K562 (cell line): Measurements from ENCODE around the gene KATNAL1. TPM values are rescaled to one million over a fixed set of nuclear protein-coding genes. Genes with fewer than 3 reads are reported as not detected.

Experiments used
- ATAC-seq: fragments of 200-7000 bp; cut with Tn5 transposase; 3 replicates; pipeline ENCODE4 v1.9.1; 2020; ENCODE audit warnings: moderate library complexity
- BruUV-seq: library from RNA; stranded (reverse); fragments of 400-500 nt; replicated peaks from 2 replicates; lab custom pipeline; 2021; lab: Mats Ljungman, UMichigan
- CTCF ChIA-PET: fragments of 300-600 bp; formaldehyde crosslinking; extraction: SDS; loops from one replicate; lab custom pipeline; 2021; ENCODE audit warnings: low intra/inter-chr PET ratio; lab: Yijun Ruan, JAX
- POLR2A ChIA-PET: fragments of 300-600, 350-650 bp; sonication (Branson Sonifier 250); formaldehyde crosslinking; extraction: SDS; loops from one replicate; lab custom pipeline; 2021; ENCODE audit warnings: antibody characterized with exemption, inconsistent platforms; lab: Yijun Ruan, JAX
- DNase-seq, 4 experiments: peaks; one replicate each; pipeline versions ENCODE4 v3.0.0 to v3.0.0-alpha.2; 2011 to 2018; ENCODE audit warnings: low spot score in 3 of 4, mixed read lengths in 3 of 4; ENCODE audit errors: extremely low read depth in 1 of 4
- FAIRE-seq: peaks from 2 replicates; lab custom pipeline; 2011; peaks lifted over from hg19 to GRCh38; lab: Jason Lieb, UNC
- H2AFZ ChIP-seq: 2 replicates; pipeline ENCODE4 v1.6.0; 2011; ENCODE audit warnings: low read depth, low read length, control low read depth, inconsistent platforms
- H3K27ac ChIP-seq: fragments of 200-600 bp; 3 replicates; pipeline ENCODE4 v1.8.0; 2011; ENCODE audit warnings: low read depth, mild to moderate bottlenecking, control low read depth, inconsistent platforms, low read length, moderate library complexity, mixed read lengths; ENCODE audit errors: extremely low read depth
- H3K27me3 ChIP-seq, 2 experiments: fragments of 300-600 bp in 1 of 2; 2 replicates in 1 of 2; 3 replicates in 1 of 2; pipeline versions ENCODE4 v1.6.0 to v1.8.0; 2011; ENCODE audit warnings: inconsistent platforms in 2 of 2, low read length in 2 of 2, mild to moderate bottlenecking in 1 of 2, mixed read lengths in 1 of 2, moderate library complexity in 1 of 2; ENCODE audit not compliant: control insufficient read depth in 2 of 2, insufficient read depth in 2 of 2
- H3K36me3 ChIP-seq: fragments of 300-600 bp; 3 replicates; pipeline ENCODE4 v1.8.0; 2011; ENCODE audit warnings: mild to moderate bottlenecking, low read length, inconsistent platforms; ENCODE audit not compliant: control insufficient read depth, insufficient read depth
- H3K4me1 ChIP-seq, 2 experiments: fragments of 200-600 bp in 1 of 2; replicated peaks in 1 of 2; 2 replicates in 1 of 2; 3 replicates in 1 of 2; pipeline versions ENCODE4 v1.5.1 to v1.8.0; 2011; ENCODE audit warnings: inconsistent platforms in 2 of 2, low read length in 2 of 2, mild to moderate bottlenecking in 1 of 2, mixed read lengths in 1 of 2, moderate library complexity in 1 of 2; ENCODE audit not compliant: control insufficient read depth in 2 of 2, insufficient read depth in 2 of 2
- H3K4me2 ChIP-seq: 2 replicates; pipeline ENCODE4 v1.6.1; 2011; ENCODE audit warnings: low read length, control low read depth, inconsistent platforms, mixed read lengths; ENCODE audit not compliant: insufficient read depth
- H3K4me3 ChIP-seq: fragments of 200-600 bp; sonication (generic), shearing (Covaris generic); 2 replicates; pipeline ENCODE4 v1.5.1; 2016; ENCODE audit warnings: control low read depth, inconsistent platforms
- H3K79me2 ChIP-seq: fragments of 200-600 bp; 3 replicates; pipeline ENCODE4 v1.8.0; 2011; ENCODE audit warnings: low read length, inconsistent platforms; ENCODE audit not compliant: control insufficient read depth, insufficient read depth
- H3K9ac ChIP-seq, 2 experiments: 2 replicates each; pipeline versions ENCODE4 v1.6.0 to v1.6.1; 2011; ENCODE audit warnings: low read depth in 2 of 2, low read length in 2 of 2, control low read depth in 1 of 2, inconsistent platforms in 1 of 2, mild to moderate bottlenecking in 1 of 2, mixed read lengths in 1 of 2; ENCODE audit not compliant: insufficient read depth in 1 of 2
- H3K9me1 ChIP-seq: one replicate; pipeline ENCODE4 v1.6.0; 2011; ENCODE audit warnings: inconsistent platforms, mild to moderate bottlenecking, low read length, moderate library complexity; ENCODE audit not compliant: control insufficient read depth, insufficient read depth
- H3K9me3 ChIP-seq: replicated peaks from 2 replicates; pipeline ENCODE4 v1.5.1; 2011; ENCODE audit warnings: low read depth, low read length, inconsistent platforms; ENCODE audit not compliant: control insufficient read depth, insufficient read depth
- H4K20me1 ChIP-seq: replicated peaks from 2 replicates; pipeline ENCODE4 v1.6.1; 2011; ENCODE audit warnings: low read length, inconsistent platforms, mixed read lengths; ENCODE audit not compliant: control insufficient read depth, insufficient read depth
- COPS2 ChIP-seq: fragments of 450-650 bp; conservative IDR thresholded peaks from 2 replicates; pipeline ENCODE4 v1.6.1; 2016; ENCODE audit warnings: mild to moderate bottlenecking, moderate library complexity
- DACH1 ChIP-seq: fragments of 450-650 bp; IDR thresholded peaks from 2 replicates; pipeline ENCODE4 v1.6.1; 2018; ENCODE audit not compliant: partially characterized antibody
- ERF ChIP-seq: fragments of 450-650 bp; formaldehyde crosslinking; IDR thresholded peaks from 2 replicates; pipeline ENCODE4 v1.4.0; 2020; ENCODE audit warnings: mild to moderate bottlenecking, mixed read lengths
- NBN ChIP-seq: fragments of 450-650 bp; IDR thresholded peaks from 2 replicates; pipeline ENCODE4 v1.6.1; 2016; ENCODE audit warnings: low read depth, mild to moderate bottlenecking
- PTBP1 ChIP-seq: fragments of 200-400 bp; formaldehyde crosslinking; IDR thresholded peaks from 2 replicates; pipeline ENCODE4 v1.6.1; 2017; ENCODE audit warnings: low read depth, low read length
- SMAD2 ChIP-seq: fragments of 150-350 bp; IDR thresholded peaks from 2 replicates; pipeline ENCODE4 v1.6.1; 2014; ENCODE audit warnings: low read depth, mild to moderate bottlenecking, low read length
- SMAD4 ChIP-seq: fragments of 250-450 bp; sonication (Bioruptor Pico); conservative IDR thresholded peaks from 2 replicates; pipeline ENCODE4 v1.8.0; 2021; ENCODE audit warnings: inconsistent platforms, mild to moderate bottlenecking, moderate library complexity
- SRSF1 ChIP-seq: fragments of 200-400 bp; formaldehyde crosslinking; IDR thresholded peaks from 2 replicates; pipeline ENCODE4 v1.6.1; 2017; ENCODE audit warnings: mild to moderate bottlenecking, low read depth, low read length, moderate library complexity
- THRB ChIP-seq: fragments of 450-650 bp; formaldehyde crosslinking; conservative IDR thresholded peaks from 2 replicates; pipeline ENCODE4 v1.4.0; 2022; ENCODE audit warnings: mild to moderate bottlenecking, missing genetic modification characterization
- YY1 ChIP-seq, 3 experiments: IDR thresholded peaks; 2 replicates each; pipeline ENCODE4 v1.6.1; 2011; ENCODE audit warnings: low read length in 2 of 3, mild to moderate bottlenecking in 2 of 3, moderate library complexity in 2 of 3, borderline replicate concordance in 1 of 3, control low read depth in 1 of 3, low read depth in 1 of 3; ENCODE audit not compliant: insufficient read depth in 3 of 3, insufficient replicate concordance in 2 of 3, control insufficient read depth in 1 of 3, insufficient read length in 1 of 3; ENCODE audit errors: extremely low read depth in 1 of 3
- ZC3H8 ChIP-seq: fragments of 450-650 bp; IDR thresholded peaks from 2 replicates; pipeline ENCODE4 v1.6.1; 2017
- ZKSCAN3 ChIP-seq: fragments of 250-450 bp; sonication (Bioruptor Pico); IDR thresholded peaks from 2 replicates; pipeline ENCODE4 v1.4.0; 2020
- ZNF324 ChIP-seq: fragments of 250-450 bp; sonication (Bioruptor Pico); IDR thresholded peaks from 2 replicates; pipeline ENCODE4 v1.4.0; 2020; ENCODE audit warnings: mild to moderate bottlenecking
- WGBS: fragments of 100-300 bp; shearing (Covaris generic); methylation state at CpG from one replicate; pipeline ENCODE4 v1.1.6; 2016; ENCODE audit warnings: low coverage, mixed read lengths; ENCODE audit not compliant: insufficient coverage; ENCODE audit errors: missing lambda C conversion rate; 5-methylcytosine and 5-hydroxymethylcytosine counted together
- in situ Hi-C: fragments of 300-500 bp; cut with MboI; formaldehyde crosslinking; loops from 4 replicates; pipeline ENCODE4 v1.15.0; 2018; ENCODE audit warnings: inconsistent platforms, mixed read lengths
- intact Hi-C: fragments of 100-400 bp; cut with micrococcal nuclease; formaldehyde crosslinking; loops from 2 replicates; pipeline ENCODE4 v1.14.2; 2022
- polyA plus RNA-seq, 8 experiments: library from polyadenylated mRNA; depleted of rRNA in 4 of 8; stranded (reverse) in 5 of 8; unstranded in 3 of 8; fragments of >200 nt; fragmentation: Nextera tagmentation in 2 of 8; fragmentation: Illumina TruSeq in 1 of 8; extraction: Ambion mirVana in 2 of 8; extraction: Trizol in 1 of 8; gene quantifications; 2 replicates each; pipeline versions ENCODE4 v1.2.1 to v1.2.3, GENCODE V29; 2011 to 2014; ENCODE audit warnings: inconsistent platforms in 1 of 8, missing spikeins in 1 of 8
- total RNA-seq, 7 experiments: library from RNA; depleted of rRNA in 6 of 7; stranded (reverse); fragments of >200 nt in 6 of 7; fragmentation: Illumina TruSeq in 2 of 7; extraction: Trizol in 2 of 7; gene quantifications; 2 replicates each; pipeline versions ENCODE4 v1.2.1 to v1.2.3, GENCODE V29; 2011 to 2021; ENCODE audit warnings: low replicate concordance in 1 of 7

KATNAL1 gene
- total and polyA plus RNA-seq, 9 of the 15 experiments (the other 6 are each of a cell fraction or from before 2014, with no cell fraction given), result 2.5 to 8.2 (median 5.5) TPM

- no peak for TF ChIP-seq SRSF1
These were observed 15.0 kb downstream of the KATNAL1 start (continued) for GRCh38 chr13:30292325-30292724.

GRCh38 chr13:30290812-30291436 lies 16.4 kb downstream of the KATNAL1 start:
- Histone ChIP-seq H3K4me2 (no peak overlapping the region), H3K9ac (no peak overlapping the region), H2AFZ (no peak overlapping the region), H3K9me1 (no peaks in the 10 kb centered on the region), H3K9me3 (no peaks in the 10 kb centered on the region), H3K36me3 (no peaks in the 10 kb centered on the region; the same call in 2 of the 3 replicates), H3K27ac (no peak overlapping the region), H3K79me2 (peaks cover 51% of the 10 kb centered on the region), H4K20me1 (no peaks in the 10 kb centered on the region), H3K27me3 (no peaks in the 10 kb centered on the region), H3K4me3 (no peak overlapping the region), H3K4me1 (peaks cover 0 to 4% of the 10 kb centered on the region in 2 experiments; a peak in 2 of 5 replicates)
- intact Hi-C loops, result no loop called here
- CTCF ChIA-PET, result no interaction called here
- WGBS, result 71% methylated on average over 4 of the region's 4 CpGs
- in situ Hi-C loops, result no loop called here
- FAIRE-seq (no peak), DNase-seq (no peak), ATAC-seq (no peak)
- no TSS peak for BruUV-seq
- TF ChIP-seq ERF (CRISPR knock-in tag) (no peak), PTBP1 (no peak)
- POLR2A ChIA-PET, result interaction anchor here (1.0 to 2.1 kb wide), 2 partner anchors 13 to 16 kb away, joined by 5 read pairs; partner anchors contain the start of gene KATNAL1

DNA sequence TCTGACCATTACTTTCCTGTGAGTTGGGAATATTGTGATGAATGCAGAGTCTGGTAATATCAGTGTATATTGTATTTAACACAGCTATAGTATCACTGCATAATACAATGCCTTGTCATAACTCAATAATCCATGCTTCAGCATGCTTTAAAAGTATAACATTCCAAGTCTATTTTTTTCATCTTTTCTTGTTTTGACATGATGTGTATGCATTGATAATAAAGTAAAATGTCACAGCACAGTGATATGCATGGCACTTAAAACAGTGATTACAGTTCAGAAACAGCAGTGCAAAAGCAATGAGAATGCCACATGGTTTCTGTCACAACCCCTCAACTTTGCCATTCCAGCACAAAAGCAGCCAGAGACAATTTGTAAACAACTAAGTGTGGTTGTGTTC lies 17.8 kb downstream of the KATNAL1 start:
- peaks cover 0 to 4% of the 10 kb centered on the region in 2 experiments; a peak in 2 of 5 replicates for H3K4me1 ChIP-seq
- ChIA-PET CTCF (no interaction called here), POLR2A (no interaction called here)
- no peaks in the 10 kb centered on the region for H3K27me3 ChIP-seq
- in situ Hi-C loops, result no loop called here
- no TSS peak for BruUV-seq
- H3K27ac ChIP-seq, result no peak overlapping the region
- no peak overlapping the region for H3K4me2 ChIP-seq
- H3K9me1 ChIP-seq, result no peaks in the 10 kb centered on the region
- no peaks in the 10 kb centered on the region for H4K20me1 ChIP-seq
- H3K9me3 ChIP-seq, result no peaks in the 10 kb centered on the region
- DNase-seq, result no peak
- FAIRE-seq, result no peak
- no peak overlapping the region for H3K4me3 ChIP-seq
- H2AFZ ChIP-seq, result no peak overlapping the region
- H3K36me3 ChIP-seq, result no peaks in the 10 kb centered on the region; the same call in 2 of the 3 replicates
- ATAC-seq, result no peak
- H3K79me2 ChIP-seq, result peaks cover 51% of the 10 kb centered on the region
- intact Hi-C loops, result no loop called here
- H3K9ac ChIP-seq, result no peak overlapping the region
- no peak for TF ChIP-seq SMAD2
- no peak for TF ChIP-seq SMAD4 (CRISPR knock-in tag)
- no peak for TF ChIP-seq ZNF324 (CRISPR knock-in tag)
- no peak for TF ChIP-seq YY1 (IDR thresholded peaks at IDR 0.05; ENCODE audit: borderline replicate concordance in 1 of 3, control insufficient read depth in 1 of 3, extremely low read depth in 1 of 3, insufficient read depth in 3 of 3, insufficient read length in 1 of 3, insufficient replicate concordance in 2 of 3, low read depth in 1 of 3, low read length in 2 of 3)
- TF ChIP-seq COPS2, result no peak
- no peak for TF ChIP-seq ZC3H8
- no peak for TF ChIP-seq ZKSCAN3 (CRISPR knock-in tag)
- no peak for TF ChIP-seq NBN
- no peak for TF ChIP-seq THRB (CRISPR knock-in tag)
- no peak for TF ChIP-seq DACH1
